GM18508 (cell line): ENCODE measurements around the gene SHISA5.
"Not testable (repeated sequence)": the region's sequence is repeated elsewhere in the genome, so short reads cannot be mapped to it uniquely, and the experiment has no call there.

Experiments
- ATAC-seq: cut with Tn5 transposase; IDR thresholded peaks from one replicate; pipeline ENCODE4 v1.9.1; 2021; ENCODE audit warnings: moderate number of reproducible peaks; ENCODE audit not compliant: insufficient read depth, unreplicated experiment

The SHISA5 gene

DNA sequence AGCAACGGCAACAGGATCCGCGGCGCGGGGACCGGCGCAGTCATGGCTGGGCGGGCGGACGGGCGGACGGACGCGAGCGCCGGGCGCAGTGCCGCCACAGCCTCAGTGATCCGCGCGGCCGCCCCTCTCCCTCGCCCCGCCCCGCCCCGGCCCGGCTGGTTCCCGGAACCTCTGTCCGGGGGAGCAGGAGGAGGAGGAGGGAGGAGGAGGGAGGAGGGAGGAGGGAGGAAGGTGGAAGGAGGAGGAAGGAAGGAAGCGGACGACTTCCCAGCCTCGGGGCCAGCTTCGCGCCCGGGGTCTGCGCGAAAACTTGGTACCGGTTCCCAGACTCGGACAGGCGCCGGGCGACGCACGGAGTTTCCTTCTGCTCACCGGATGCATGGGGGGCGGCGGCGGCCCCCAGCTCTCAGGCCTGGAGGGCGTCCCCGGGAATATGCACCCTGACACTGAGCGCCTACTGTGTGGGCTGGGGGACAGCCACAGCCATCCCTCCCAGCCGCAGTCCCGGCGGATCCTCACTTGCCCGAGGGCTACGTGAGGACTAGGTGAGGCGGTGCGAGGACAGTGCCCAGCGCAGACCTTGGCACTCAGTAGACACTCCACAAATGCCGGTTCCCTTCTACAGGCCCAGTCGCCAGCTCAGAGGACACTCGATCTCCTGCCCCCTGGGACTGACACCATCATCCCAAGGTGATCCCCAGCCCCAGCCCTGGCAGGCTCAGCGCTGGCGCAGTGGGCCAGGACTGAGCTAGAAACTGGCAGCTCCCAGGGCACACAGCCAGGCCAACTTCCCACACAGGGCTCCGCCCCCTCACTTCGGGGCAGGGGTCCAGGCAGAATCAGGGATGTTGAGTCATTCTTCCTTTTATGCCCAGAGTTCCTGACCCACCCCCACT lies at the start of gene SHISA5:
Gene SHISA5 (minus strand): TSS at position 124 of the 896 bp plus-strand sequence. CDS start 80 bp downstream, at position 44.
- no peak for ATAC-seq

- no peak for ATAC-seq
Observed at GRCh38 chr3:48553361-48553760, 49.4 kb upstream of the SHISA5 start.

DNA sequence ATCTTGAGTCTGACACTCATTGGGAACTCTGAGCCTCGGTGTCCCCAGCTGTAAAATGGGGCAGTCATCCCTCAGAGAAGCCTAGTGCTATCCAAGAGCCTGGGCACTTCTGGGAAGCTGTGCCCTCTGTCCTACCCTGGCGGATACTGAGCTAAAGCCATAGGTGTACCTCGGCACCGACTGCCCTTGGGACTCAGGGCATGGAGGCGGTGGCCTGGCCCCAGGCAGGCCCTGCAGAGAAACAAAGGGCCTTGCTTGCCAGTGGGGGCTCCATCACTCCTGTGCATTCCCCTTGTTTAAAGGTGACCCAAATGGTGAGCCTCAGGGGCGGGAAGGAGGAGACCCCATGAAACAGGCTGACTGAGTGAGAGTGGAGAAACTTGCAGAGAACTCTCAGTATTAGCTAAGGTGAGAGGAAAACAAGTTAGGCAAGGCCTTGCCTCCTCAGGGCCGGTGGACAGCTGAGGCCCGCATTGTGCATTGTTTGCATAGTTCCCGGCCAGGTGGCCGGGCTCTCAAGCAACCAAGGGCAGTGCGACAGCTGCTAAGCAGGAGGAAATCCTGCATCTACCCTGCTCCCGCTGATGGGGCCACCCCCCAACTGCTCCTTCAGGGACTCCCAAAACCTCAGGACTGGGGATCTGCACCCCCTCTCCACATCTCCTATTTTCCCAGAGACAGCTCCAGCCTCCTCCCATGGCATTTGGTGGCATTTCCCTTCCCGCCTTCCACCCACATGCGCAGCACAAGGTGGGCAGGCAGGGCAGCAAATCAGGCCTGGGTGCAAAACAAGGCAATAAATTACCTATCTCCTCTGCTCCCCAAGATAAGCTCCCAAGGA lies 48.4 kb upstream of the SHISA5 start:
- no peak for ATAC-seq

DNA sequence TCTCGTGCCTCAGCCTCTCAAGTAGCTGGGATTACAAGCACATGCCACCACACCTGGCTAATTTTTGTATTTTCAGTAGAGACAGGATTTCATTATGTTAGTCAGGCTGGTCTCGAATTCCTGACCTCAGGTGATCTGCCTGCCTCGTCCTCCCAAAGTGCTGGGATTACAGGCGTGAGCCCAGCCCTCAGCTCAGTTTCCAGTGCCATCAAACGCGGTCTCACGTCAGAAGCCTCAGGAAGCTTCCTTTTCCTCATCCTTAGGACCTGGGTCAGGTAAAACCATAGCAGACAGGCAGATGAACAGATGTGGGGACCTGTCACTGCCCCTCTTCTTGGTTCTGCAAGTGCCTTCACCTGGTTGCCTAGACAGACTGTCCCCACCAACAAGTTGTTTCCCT lies 47.7 kb upstream of the SHISA5 start:
- ATAC-seq, result not testable (repeated sequence)

DNA sequence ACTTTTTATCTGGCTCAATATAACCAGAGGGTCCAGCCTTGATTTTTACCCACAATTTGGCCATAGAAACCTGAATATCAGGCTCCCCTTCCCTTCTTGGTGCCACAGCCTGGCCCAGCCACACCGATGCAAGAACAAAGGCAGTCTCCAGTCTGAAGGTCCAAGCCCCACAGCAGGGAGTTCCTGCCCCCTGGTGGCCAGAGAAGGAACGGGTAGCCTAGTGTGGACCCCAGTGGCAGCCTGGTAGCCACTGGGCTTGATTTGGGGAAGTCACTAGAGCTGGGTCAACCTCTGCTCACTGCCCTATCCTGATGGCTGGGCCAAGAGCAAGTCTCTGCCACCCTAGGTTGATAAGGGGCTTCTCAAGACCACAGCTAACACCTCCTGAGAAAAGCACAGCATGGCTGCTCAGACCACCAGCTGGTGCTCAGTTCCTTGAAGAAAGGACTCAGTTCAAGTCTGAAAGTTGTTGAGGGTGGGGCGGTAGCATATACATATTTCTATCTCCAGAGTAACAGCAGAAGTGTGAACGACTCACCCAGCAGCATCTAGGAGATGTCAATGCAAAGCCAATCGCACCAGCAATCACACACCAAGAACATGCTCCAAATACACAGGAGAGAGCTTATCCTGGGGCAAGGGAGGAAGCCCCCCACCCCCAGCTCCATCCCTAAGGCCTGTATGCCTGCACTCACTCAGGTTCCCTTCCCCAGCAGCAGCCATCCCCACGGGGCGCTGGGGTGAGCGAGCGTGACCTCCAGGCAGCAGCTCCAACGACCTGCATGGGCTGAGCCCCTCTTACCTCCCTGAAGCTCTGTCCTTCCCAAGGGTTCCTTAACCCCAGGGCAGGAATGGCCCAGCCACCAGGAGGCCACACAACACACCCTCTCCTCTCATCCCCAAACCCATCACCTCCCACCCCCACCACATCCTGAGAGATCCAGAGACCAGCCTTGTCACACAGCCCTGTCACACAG lies 45.0 kb upstream of the SHISA5 start:
- no peak for ATAC-seq

DNA sequence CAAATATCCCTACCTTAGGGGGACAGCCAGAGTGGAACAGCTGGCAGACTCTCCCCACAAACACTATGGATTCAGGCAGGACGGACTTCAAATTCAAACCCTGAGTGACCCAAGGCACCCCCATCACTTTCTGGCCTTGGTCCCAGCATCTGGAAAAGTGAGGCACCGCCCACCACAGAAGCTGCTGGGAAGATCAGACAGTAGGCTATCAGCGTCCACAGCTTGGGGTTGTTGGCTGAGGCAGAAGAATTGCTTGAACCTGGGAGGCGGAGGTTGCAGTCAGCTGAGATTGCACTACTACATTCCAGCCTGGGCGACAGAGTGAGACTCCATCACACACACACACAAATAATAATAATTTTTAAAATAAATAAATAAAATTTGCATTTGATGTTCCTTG lies 44.2 kb upstream of the SHISA5 start:
- no peak for ATAC-seq

DNA sequence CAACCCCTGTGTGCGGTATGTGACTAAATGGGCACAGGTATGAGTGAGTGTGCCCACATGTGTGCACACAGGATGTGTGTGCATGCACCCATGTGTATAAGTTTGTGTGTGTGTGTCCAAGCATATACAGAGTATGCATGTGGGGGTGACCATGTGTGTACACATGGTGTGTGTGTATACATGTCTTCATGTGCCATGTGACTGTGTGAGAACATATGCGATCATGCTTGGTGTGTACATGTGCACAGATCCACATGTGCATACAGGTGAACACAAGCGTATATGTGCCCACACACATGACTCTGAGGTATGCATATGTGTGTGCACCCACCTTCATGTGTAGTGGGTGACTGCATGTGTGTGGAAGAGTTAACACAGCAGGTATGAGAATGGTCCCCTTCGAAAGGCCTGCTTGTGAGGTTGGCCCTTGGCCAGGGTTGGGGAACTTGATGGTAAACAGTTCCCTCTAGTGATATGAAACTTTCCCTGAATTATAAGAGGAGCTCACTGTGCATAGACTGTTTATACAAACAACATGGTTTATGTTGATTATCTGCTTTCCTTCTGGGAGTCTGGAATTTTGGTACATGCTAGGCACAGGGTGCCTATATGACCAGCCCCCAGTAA lies 42.3 kb upstream of the SHISA5 start:
- no peak for ATAC-seq

DNA sequence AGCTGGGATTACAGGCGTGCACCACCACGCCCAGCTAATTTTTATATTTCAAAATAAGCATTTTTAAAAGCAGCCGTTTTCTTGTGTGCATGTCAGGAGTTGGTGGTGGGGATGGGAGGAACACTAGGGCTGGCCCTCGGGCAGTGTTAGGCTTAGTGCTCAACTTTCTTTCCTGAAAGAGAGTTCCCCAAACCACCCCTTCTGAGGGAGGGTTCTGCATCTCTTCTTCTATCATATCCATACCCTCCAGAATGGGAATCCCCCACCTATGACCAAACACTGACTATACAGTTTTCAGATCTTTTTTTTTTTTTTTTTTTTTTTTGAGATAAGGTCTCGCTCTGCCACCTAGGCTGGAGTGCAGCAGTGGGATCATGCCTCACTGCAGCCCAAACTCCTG lies 40.2 kb upstream of the SHISA5 start:
- no peak for ATAC-seq

DNA sequence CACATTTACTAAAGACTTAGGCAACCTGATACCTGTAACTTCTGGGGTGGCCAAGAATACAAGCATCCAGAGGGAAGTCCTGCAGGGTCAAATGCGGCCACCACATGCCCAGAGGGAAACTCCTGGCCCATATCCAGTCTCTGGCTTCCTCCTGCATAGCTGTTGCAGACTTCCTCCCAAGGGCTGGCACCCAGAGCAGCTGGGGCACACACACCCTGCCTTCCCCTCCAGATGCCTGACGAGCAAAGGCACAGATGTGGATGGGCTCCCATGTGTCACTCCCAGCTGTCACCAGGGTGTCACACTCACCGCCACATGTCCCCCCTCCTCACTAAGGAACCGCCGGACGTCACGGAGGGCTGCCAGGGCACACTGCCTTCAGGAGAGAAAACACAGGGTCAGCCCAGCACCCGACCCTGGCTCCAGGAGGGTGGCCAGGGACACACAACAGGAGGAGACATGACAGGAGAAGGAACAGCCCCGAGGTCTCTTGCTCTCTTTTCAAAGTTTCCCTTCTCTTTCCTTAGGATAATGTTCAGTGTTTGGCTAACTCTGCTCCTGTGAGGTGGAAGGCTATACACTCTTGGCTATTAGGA lies 39.4 kb upstream of the SHISA5 start:
- no peak for ATAC-seq

DNA sequence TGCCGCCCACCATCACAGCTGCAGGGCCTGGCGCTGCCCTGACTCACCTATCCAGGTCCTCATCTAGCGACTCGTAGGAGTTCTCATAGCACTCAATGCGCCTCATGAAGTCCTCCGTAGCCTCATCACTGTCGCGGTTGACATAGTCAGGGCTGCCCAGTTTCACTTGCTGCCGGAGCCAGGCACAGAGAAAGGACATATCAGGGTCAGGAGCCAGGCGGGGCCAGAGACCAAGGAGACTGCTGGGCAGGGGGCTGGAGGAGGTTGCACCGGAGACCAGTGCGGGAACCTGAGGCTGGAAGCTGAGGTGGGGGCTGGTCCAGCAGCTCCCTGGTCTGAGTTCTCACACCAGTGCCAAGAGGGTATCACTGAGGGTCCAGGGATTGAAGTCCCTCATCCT lies 34.5 kb upstream of the SHISA5 start:
- ATAC-seq, result no peak

DNA sequence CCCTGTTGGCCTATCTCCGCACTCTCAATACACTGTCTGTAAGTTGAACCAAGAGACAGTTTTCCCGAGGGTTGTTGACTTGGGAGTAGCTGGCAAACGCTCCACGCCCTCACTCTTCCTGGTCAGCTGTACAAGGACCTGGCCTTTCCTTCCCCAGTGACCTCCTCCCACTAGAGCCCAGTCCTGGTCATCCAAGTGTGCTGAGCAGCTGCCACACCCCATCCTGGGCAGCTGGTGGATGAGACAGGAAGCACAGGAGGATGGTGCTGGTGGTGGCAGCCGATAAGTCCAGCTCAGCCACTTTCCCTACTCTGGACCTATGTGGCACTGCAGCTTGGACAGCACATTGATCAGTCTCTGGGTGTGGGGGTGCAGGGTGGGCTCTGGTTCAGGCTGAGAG lies 32.8 kb upstream of the SHISA5 start:
- no peak for ATAC-seq

GRCh38 chr3:48536116-48536515 lies 32.1 kb upstream of the SHISA5 start:
- no peak for ATAC-seq

GRCh38 chr3:48535578-48535977 lies 31.6 kb upstream of the SHISA5 start:
- ATAC-seq, result no peak

DNA sequence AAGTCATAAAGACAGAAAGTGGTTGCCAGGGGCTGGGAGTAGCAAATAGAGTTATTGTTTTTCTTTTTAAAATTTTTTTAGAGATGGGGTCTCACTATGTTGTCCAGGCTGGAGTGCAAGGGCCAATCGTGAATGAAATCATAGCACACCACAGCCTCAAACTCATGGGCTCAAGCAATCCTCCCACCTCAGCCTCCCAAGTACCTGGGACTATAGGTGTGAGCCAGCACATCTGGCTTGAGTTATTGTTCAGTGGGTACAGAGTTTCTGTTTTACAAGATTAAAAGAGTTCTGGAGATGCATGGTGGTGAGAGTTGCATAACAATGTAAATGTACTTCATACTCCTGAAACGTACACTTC lies 29.0 kb upstream of the SHISA5 start:
- no peak for ATAC-seq

DNA sequence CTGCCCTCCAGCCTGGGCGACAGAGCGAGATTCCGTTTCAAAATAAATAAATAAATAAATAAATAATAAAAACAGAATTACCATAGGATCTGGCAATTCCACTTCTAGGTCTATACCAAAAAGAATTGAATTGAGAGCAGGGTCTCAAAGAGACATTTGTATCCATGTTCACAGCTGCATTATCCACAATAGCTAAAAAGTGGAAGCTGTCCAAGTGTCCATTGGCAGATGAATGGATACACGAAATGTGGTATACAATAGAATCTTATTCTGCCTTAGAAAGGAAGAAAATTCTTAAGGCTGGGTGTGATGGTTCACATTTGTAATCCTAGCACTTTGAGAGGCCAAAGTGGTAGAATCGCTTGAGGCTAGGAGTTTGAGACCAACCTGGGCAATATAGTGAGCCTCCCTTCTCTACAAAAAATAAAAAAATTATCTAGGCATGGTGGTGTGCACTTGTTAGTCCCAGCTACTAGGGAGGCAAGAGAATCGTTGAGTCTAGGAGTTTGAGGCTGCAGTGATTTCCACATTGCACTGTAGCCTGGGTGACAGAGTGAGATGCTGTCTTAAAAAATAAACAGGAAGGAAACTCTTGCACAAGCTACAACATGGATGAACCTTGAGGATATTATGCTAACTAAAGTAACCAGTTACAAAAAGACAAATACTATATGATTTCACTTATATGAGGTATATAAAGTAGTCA lies 28.4 kb upstream of the SHISA5 start:
- no peak for ATAC-seq

DNA sequence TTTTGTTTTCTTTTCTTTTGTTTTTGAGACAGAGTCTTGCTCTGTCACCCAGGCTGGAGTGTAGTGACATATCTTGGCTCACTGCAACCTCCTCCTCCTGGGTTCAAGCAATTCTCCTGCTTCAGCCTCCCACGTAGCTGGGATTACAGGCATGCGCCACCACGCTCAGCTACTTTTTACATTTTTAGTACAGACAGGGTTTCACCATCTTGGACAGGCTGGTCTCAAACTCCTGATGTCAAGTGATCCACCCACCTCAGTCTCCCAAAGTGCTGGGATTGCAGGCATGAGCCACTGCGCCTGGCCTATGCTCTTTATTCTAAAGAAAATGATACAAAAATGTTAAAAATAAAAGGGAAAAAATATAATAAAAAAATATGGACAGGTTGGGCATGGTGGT lies 26.7 kb upstream of the SHISA5 start:
- ATAC-seq, result not testable (repeated sequence)

DNA sequence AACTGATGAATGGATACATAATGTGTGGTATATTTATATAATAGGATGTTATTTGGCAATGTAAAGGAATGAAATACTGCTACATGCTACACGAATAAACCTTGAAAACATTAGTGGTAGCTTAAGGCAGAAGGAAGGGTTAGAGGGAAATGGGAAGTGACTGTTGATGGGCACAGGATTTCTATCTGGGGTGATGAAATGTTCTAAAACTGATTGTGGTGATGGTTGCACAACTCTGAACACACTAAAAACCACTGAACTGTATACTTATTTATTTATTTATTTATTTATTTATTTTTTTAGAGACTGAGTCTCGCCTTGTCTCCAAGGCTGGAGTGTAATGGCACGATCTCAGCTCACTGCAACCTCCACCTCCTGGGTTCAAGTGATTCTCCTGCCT lies 24.8 kb upstream of the SHISA5 start:
- ATAC-seq, result no peak

- ATAC-seq, result no peak
Observed at GRCh38 chr3:48528048-48528447, 24.1 kb upstream of the SHISA5 start.

DNA sequence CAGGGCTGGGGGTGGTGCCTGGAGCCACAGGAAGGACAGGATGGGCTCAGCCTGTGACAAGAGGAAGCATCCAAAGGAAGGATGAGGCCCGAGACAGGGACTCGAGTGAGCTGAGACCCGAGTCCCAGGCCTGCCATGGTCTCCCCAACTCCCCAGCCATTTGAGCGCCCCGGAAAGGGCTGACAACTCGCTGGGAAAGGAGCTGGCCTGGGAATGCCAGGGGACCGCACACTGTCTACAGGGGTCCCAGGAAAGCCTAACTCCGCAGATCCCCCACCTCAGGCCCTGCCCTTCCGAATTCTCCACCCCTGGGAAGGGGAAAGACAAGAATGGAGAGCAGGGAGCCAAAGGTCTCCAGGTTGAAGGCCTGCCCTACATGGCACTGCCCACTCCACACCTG lies 21.0 kb upstream of the SHISA5 start:
- ATAC-seq, result no peak
